IMR-90 (cell line): ENCODE results near the gene NOTCH2NLA. TPM values are rescaled to one million over a fixed set of nuclear protein-coding genes. Genes with fewer than 3 reads are reported as not detected.
"Not testable (repeated sequence)": the region's sequence is repeated elsewhere in the genome, so short reads cannot be mapped to it uniquely, and the experiment has no call there.

Experiments
- ATAC-seq: fragments of 200-7000 bp; cut with Tn5 transposase; 2 replicates; pipeline ENCODE4 v1.9.1; 2020; ENCODE audit warnings: low read depth, mild to moderate bottlenecking, moderate library complexity
- BruUV-seq: library from RNA; stranded (reverse); fragments of 400-500 nt; replicated peaks from 2 replicates; lab custom pipeline; 2021; lab: Mats Ljungman, UMichigan
- CTCF ChIA-PET: fragments of 300-600 bp; formaldehyde crosslinking; extraction: SDS; loops from one replicate; lab custom pipeline; 2021; ENCODE audit warnings: antibody characterized with exemption; lab: Yijun Ruan, JAX
- POLR2A ChIA-PET: fragments of 300-600 bp; sonication (Branson Sonifier 250); formaldehyde crosslinking; loops from one replicate; lab custom pipeline; 2022; ENCODE audit warnings: antibody characterized with exemption; ENCODE audit not compliant: unreplicated experiment; lab: Charles Lee
- DNase-seq: peaks from one replicate; pipeline ENCODE4 v3.0.0; 2013
- H2AFZ ChIP-seq: replicated peaks from 2 replicates; pipeline ENCODE3; 2013; ENCODE audit warnings: low read length, mild to moderate bottlenecking; ENCODE audit not compliant: poor library complexity
- H2AK5ac ChIP-seq: 2 replicates; pipeline ENCODE4 v1.6.1; 2013; ENCODE audit warnings: low read depth, low read length, inconsistent platforms
- H2AK9ac ChIP-seq: replicated peaks from 2 replicates; pipeline ENCODE3; 2013; ENCODE audit warnings: mild to moderate bottlenecking, low read depth, low read length, moderate library complexity; ENCODE audit not compliant: poor library complexity
- H2BK120ac ChIP-seq: 2 replicates; pipeline ENCODE4 v1.6.1; 2013; ENCODE audit warnings: low read depth, low read length, inconsistent platforms
- H2BK15ac ChIP-seq: 3 replicates; pipeline ENCODE4 v1.6.1; 2013; ENCODE audit warnings: low read depth, low read length, inconsistent platforms
- H2BK20ac ChIP-seq: 2 replicates; pipeline ENCODE4 v1.6.1; 2013; ENCODE audit warnings: low read depth, mild to moderate bottlenecking, inconsistent platforms, low read length, moderate library complexity
- H2BK5ac ChIP-seq: 2 replicates; pipeline ENCODE4 v1.6.1; 2013; ENCODE audit warnings: mild to moderate bottlenecking, low read depth, low read length, inconsistent platforms; ENCODE audit not compliant: poor library complexity, severe bottlenecking
- H3K14ac ChIP-seq: replicated peaks from 2 replicates; pipeline ENCODE4 v1.6.1; 2013; ENCODE audit warnings: low read depth, low read length, inconsistent platforms
- H3K18ac ChIP-seq: 2 replicates; pipeline ENCODE4 v1.6.1; 2013; ENCODE audit warnings: low read depth, low read length, control low read depth
- H3K23ac ChIP-seq: 2 replicates; pipeline ENCODE4 v1.6.1; 2013; ENCODE audit warnings: low read depth, low read length, inconsistent platforms
- H3K27ac ChIP-seq: 2 replicates; pipeline ENCODE4 v1.5.1; 2013; ENCODE audit warnings: mild to moderate bottlenecking, control low read depth, low read length; ENCODE audit not compliant: insufficient read depth
- H3K27me3 ChIP-seq: 2 replicates; pipeline ENCODE4 v1.6.1; 2013; ENCODE audit warnings: low read length; ENCODE audit not compliant: control insufficient read depth, insufficient read depth
- H3K36me3 ChIP-seq: 2 replicates; pipeline ENCODE4 v1.6.1; 2013; ENCODE audit warnings: low read length, mixed read lengths; ENCODE audit not compliant: control insufficient read depth, insufficient read depth
- H3K4ac ChIP-seq: 2 replicates; pipeline ENCODE4 v1.6.1; 2013; ENCODE audit warnings: low read depth, low read length, inconsistent platforms
- H3K4me1 ChIP-seq: 2 replicates; pipeline ENCODE4 v1.6.1; 2013; ENCODE audit warnings: low read length, mixed read lengths; ENCODE audit not compliant: control insufficient read depth, insufficient read depth
- H3K4me2 ChIP-seq: 2 replicates; pipeline ENCODE4 v1.6.1; 2013; ENCODE audit warnings: low read depth, mild to moderate bottlenecking, control low read depth, low read length, moderate library complexity
- H3K4me3 ChIP-seq: 2 replicates; pipeline ENCODE4 v1.5.1; 2013; ENCODE audit warnings: low read depth, mild to moderate bottlenecking, control low read depth, low read length, moderate library complexity; ENCODE audit not compliant: insufficient read depth
- H3K56ac ChIP-seq: 2 replicates; pipeline ENCODE4 v1.6.1; 2013; ENCODE audit warnings: low read length, inconsistent platforms; ENCODE audit not compliant: insufficient read depth; ENCODE audit errors: extremely low read depth
- H3K79me1 ChIP-seq, 2 experiments: 2 replicates each; pipeline ENCODE4 v1.6.1; 2013; ENCODE audit warnings: low read length in 2 of 2, inconsistent platforms in 1 of 2, low read depth in 1 of 2
- H3K9ac ChIP-seq: 2 replicates; pipeline ENCODE4 v1.6.1; 2013; ENCODE audit warnings: low read depth, low read length, control low read depth
- H3K9me1 ChIP-seq: 2 replicates; pipeline ENCODE4 v1.6.1; 2013; ENCODE audit warnings: low read length, inconsistent platforms; ENCODE audit not compliant: insufficient read depth
- H3K9me3 ChIP-seq: 2 replicates; pipeline ENCODE4 v1.6.1; 2013; ENCODE audit warnings: low read length; ENCODE audit not compliant: control insufficient read depth, insufficient read depth
- H4K20me1 ChIP-seq: 2 replicates; pipeline ENCODE4 v1.6.1; 2013; ENCODE audit warnings: low read length, inconsistent platforms; ENCODE audit not compliant: insufficient read depth
- H4K5ac ChIP-seq: 2 replicates; pipeline ENCODE4 v1.6.1; 2013; ENCODE audit warnings: mild to moderate bottlenecking, low read depth, low read length, control low read depth
- H4K8ac ChIP-seq, 2 experiments: 2 replicates each; pipeline ENCODE4 v1.6.1; 2013; ENCODE audit warnings: low read depth in 2 of 2, low read length in 2 of 2, control low read depth in 1 of 2, inconsistent platforms in 1 of 2
- H4K91ac ChIP-seq: 2 replicates; pipeline ENCODE4 v1.6.1; 2013; ENCODE audit warnings: low read depth, low read length, inconsistent platforms; ENCODE audit not compliant: insufficient read depth
- WGBS, 2 experiments: methylation state at CpG; one replicate each; pipeline versions ENCODE4 v1.1.5 to v1.1.7; 2013; ENCODE audit warnings: missing lambda C conversion rate in 2 of 2; ENCODE audit not compliant: insufficient read length in 1 of 2; ENCODE audit errors: extremely low coverage in 2 of 2; 5-methylcytosine and 5-hydroxymethylcytosine counted together
- dilution Hi-C: fragments of 300-500 bp; cut with HindIII; formaldehyde crosslinking; loops from one replicate; pipeline ENCODE4 v1.14.3; 2018; ENCODE audit warnings: low sequenced_read_pairs; ENCODE audit not compliant: unreplicated experiment
- in situ Hi-C: fragments of 300-500 bp; cut with MboI; formaldehyde crosslinking; loops from 3 replicates; pipeline ENCODE4 v1.14.3; 2019; ENCODE audit warnings: low sequenced_read_pairs, inconsistent platforms, mixed read lengths
- intact Hi-C: fragments of 100-400 bp; cut with micrococcal nuclease; formaldehyde crosslinking; loops from 2 replicates; pipeline ENCODE4 v1.10.0; 2022
- polyA plus RNA-seq, 3 experiments: library from polyadenylated mRNA; depleted of rRNA; stranded (reverse); fragments of >200 nt; gene quantifications; 2 replicates each; pipeline ENCODE4 v1.2.3, GENCODE V29; 2012; ENCODE audit warnings: low replicate concordance in 1 of 3
- total RNA-seq: library from RNA; depleted of rRNA; stranded (reverse); fragments of >200 nt; gene quantifications from 2 replicates; pipeline ENCODE4 v1.2.3, GENCODE V29; 2012

The NOTCH2NLA gene
- total and polyA plus RNA-seq, 2 of the 4 experiments (the other 2 are of a cell fraction) = 23.6 to 55.4 TPM

GRCh38 chr1:146260006-146260730, 31.3 kb upstream of the NOTCH2NLA start:
- H3K18ac ChIP-seq, H3K56ac ChIP-seq, H2AK9ac ChIP-seq, H2BK5ac ChIP-seq, H4K91ac ChIP-seq, H3K9ac ChIP-seq, H2BK20ac ChIP-seq, H2AFZ ChIP-seq, H3K4me3 ChIP-seq, H4K5ac ChIP-seq, dilution Hi-C loops, H3K79me1 ChIP-seq, H3K9me3 ChIP-seq, H3K27ac ChIP-seq, H3K9me1 ChIP-seq, H2BK15ac ChIP-seq, H3K14ac ChIP-seq, H3K4me2 ChIP-seq, H3K36me3 ChIP-seq, H2BK120ac ChIP-seq, DNase-seq, in situ Hi-C loops, intact Hi-C loops, H4K20me1 ChIP-seq, H4K8ac ChIP-seq, H3K27me3 ChIP-seq, H2AK5ac ChIP-seq, BruUV-seq, H3K4ac ChIP-seq, CTCF ChIA-PET, POLR2A ChIA-PET, H3K23ac ChIP-seq, H3K4me1 ChIP-seq: not testable (repeated sequence)
- no CpG with 5 or more reads among the region's 8 CpGs for WGBS, 2 experiments
- 0 out of 2 replicates have a peak, but pooled peaks have one; percentile 14 for ATAC-seq

GRCh38 chr1:146257992-146258552, 29.3 kb upstream of the NOTCH2NLA start:
- H3K27ac ChIP-seq, H2BK15ac ChIP-seq, H3K27me3 ChIP-seq, H3K4me1 ChIP-seq, H4K20me1 ChIP-seq, H3K9ac ChIP-seq, H3K4me3 ChIP-seq, H3K18ac ChIP-seq, H4K91ac ChIP-seq, H3K4me2 ChIP-seq, in situ Hi-C loops, BruUV-seq, ATAC-seq, H2AK9ac ChIP-seq, H2AFZ ChIP-seq, H2BK5ac ChIP-seq, CTCF ChIA-PET, H3K9me3 ChIP-seq, H3K14ac ChIP-seq, H3K36me3 ChIP-seq, dilution Hi-C loops, H4K8ac ChIP-seq, H3K79me1 ChIP-seq, H2BK20ac ChIP-seq, H2AK5ac ChIP-seq, H4K5ac ChIP-seq, POLR2A ChIA-PET, H3K23ac ChIP-seq, H3K9me1 ChIP-seq, DNase-seq, H2BK120ac ChIP-seq, H3K4ac ChIP-seq, H3K56ac ChIP-seq, intact Hi-C loops: not testable (repeated sequence)
- WGBS, 2 experiments = no CpG with 5 or more reads among the region's 1 CpG
